Brain microvascular endothelial cell (primary cell): ENCODE results near the gene MYBPHL.

ENCODE experiments used
- DNase-seq: peaks from one replicate; pipeline ENCODE4 v3.0.0-alpha.2; 2020
- H3K27ac ChIP-seq: fragments of 250-450 bp; sonication (Bioruptor Pico); 2 replicates; pipeline ENCODE4 v1.5.1; 2020; ENCODE audit warnings: mild to moderate bottlenecking, moderate library complexity
- H3K27me3 ChIP-seq: fragments of 250-450 bp; sonication (Bioruptor Pico); replicated peaks from 2 replicates; pipeline ENCODE4 v1.5.1; 2020; ENCODE audit warnings: mild to moderate bottlenecking
- H3K36me3 ChIP-seq: fragments of 250-450 bp; sonication (Bioruptor Pico); replicated peaks from 2 replicates; pipeline ENCODE4 v1.5.1; 2020; ENCODE audit warnings: mild to moderate bottlenecking
- H3K4me3 ChIP-seq: 2 replicates; pipeline ENCODE4 v1.5.1; 2011; ENCODE audit warnings: low read depth, mild to moderate bottlenecking, control low read depth, low read length, moderate library complexity
- CTCF ChIP-seq: IDR thresholded peaks from 2 replicates; pipeline ENCODE4 v1.5.1; 2011; ENCODE audit warnings: low read depth, mild to moderate bottlenecking, moderate library complexity, low read length, control low read depth, inconsistent platforms; ENCODE audit errors: missing control alignments
- in situ Hi-C: cut with HindIII; loops from 2 replicates; pipeline ENCODE4 v1.10.0; 2017; ENCODE audit warnings: low sequenced_read_pairs, low pct_ligation_motif_present

Gene MYBPHL

GRCh38 chr1:109261006-109261405 is 45.8 kb downstream of the MYBPHL start:
- no peak overlapping the region for H3K4me3 ChIP-seq
- no peak for TF ChIP-seq CTCF
- in situ Hi-C loops: no loop called here
- H3K36me3 ChIP-seq: no peaks in the 10 kb centered on the region
- H3K27ac ChIP-seq: no peak overlapping the region
- H3K27me3 ChIP-seq: no peaks in the 10 kb centered on the region
- DNase-seq: no peak

GRCh38 chr1:109259674-109260557 is 46.9 kb downstream of the MYBPHL start:
- H3K27me3 ChIP-seq: no peaks in the 10 kb centered on the region
- in situ Hi-C loops: no loop called here
- TF ChIP-seq CTCF: no peak
- no peak for DNase-seq
- H3K4me3 ChIP-seq: no peak overlapping the region
- H3K36me3 ChIP-seq: no peaks in the 10 kb centered on the region
- no peak overlapping the region for H3K27ac ChIP-seq

GRCh38 chr1:109258481-109259466 is 48.0 kb downstream of the MYBPHL start:
- in situ Hi-C loops: no loop called here
- H3K36me3 ChIP-seq: no peaks in the 10 kb centered on the region
- H3K27ac ChIP-seq: no peak overlapping the region
- TF ChIP-seq CTCF: no peak
- no peaks in the 10 kb centered on the region for H3K27me3 ChIP-seq
- no peak overlapping the region for H3K4me3 ChIP-seq
- DNase-seq: no peak

GRCh38 chr1:109257682-109258421 is 49.0 kb downstream of the MYBPHL start:
- no peaks in the 10 kb centered on the region for H3K27me3 ChIP-seq
- TF ChIP-seq CTCF: no peak
- no peak overlapping the region for H3K4me3 ChIP-seq
- H3K36me3 ChIP-seq: no peaks in the 10 kb centered on the region
- in situ Hi-C loops: no loop called here
- DNase-seq: no peak
- H3K27ac ChIP-seq: no peak overlapping the region

GRCh38 chr1:109256971-109257681 is 49.7 kb downstream of the MYBPHL start:
- in situ Hi-C loops: no loop called here
- no peaks in the 10 kb centered on the region for H3K27me3 ChIP-seq
- no peak for DNase-seq
- no peak overlapping the region for H3K4me3 ChIP-seq
- TF ChIP-seq CTCF: no peak
- H3K27ac ChIP-seq: no peak overlapping the region
- no peaks in the 10 kb centered on the region for H3K36me3 ChIP-seq
